HepG2 (cell line): Measurements from ENCODE around the gene SAMD4A.

Experiments
- CSRNP2 ChIP-seq: sonication (generic); formaldehyde crosslinking; conservative IDR thresholded peaks from 2 replicates; pipeline ENCODE4 v1.8.0; 2022; ENCODE audit warnings: low read depth, missing genetic modification reagents
- IKZF4 ChIP-seq: sonication (generic); formaldehyde crosslinking; IDR thresholded peaks from 2 replicates; pipeline ENCODE4 v1.5.1; 2020; ENCODE audit warnings: borderline replicate concordance, mild to moderate bottlenecking, low read depth, missing genetic modification reagents; ENCODE audit errors: not compliant biosample characterization
- KDM4B ChIP-seq: sonication (generic); formaldehyde crosslinking; IDR thresholded peaks from 2 replicates; pipeline ENCODE4 v1.4.0; 2020; ENCODE audit warnings: missing genetic modification reagents
- SMC3 ChIP-seq: IDR thresholded peaks from 2 replicates; pipeline ENCODE4 v1.6.1; 2011; ENCODE audit warnings: low read length, improper control_type of control experiment
- TBX2 ChIP-seq: sonication (generic); formaldehyde crosslinking; IDR thresholded peaks from 2 replicates; pipeline ENCODE4 v1.5.0; 2020; ENCODE audit warnings: missing genetic modification reagents, mild to moderate bottlenecking, borderline replicate concordance
- ZFX ChIP-seq: sonication (generic); formaldehyde crosslinking; IDR thresholded peaks from 2 replicates; pipeline ENCODE4 v1.4.0; 2020; ENCODE audit warnings: mild to moderate bottlenecking, low read depth, missing genetic modification reagents, moderate library complexity
- ZNF274 ChIP-seq: sonication (generic); formaldehyde crosslinking; IDR thresholded peaks from 2 replicates; pipeline ENCODE4 v1.5.1; 2020; ENCODE audit warnings: mild to moderate bottlenecking, missing genetic modification reagents
- ZZZ3 ChIP-seq: sonication (generic); formaldehyde crosslinking; IDR thresholded peaks from 2 replicates; pipeline ENCODE4 v1.4.0; 2020; ENCODE audit warnings: missing genetic modification reagents, mild to moderate bottlenecking, borderline replicate concordance

GRCh38 chr14:54772451-54772881 is 205.5 kb downstream of the SAMD4A start:
- TF ChIP-seq ZNF274 (CRISPR knock-in tag) = no peak
- TF ChIP-seq KDM4B = no peak
- no peak for TF ChIP-seq ZFX
- TF ChIP-seq SMC3 = no peak
- TF ChIP-seq TBX2 (CRISPR knock-in tag) = no peak
- TF ChIP-seq IKZF4 (CRISPR knock-in tag) = no peak
- no peak for TF ChIP-seq ZZZ3 (CRISPR knock-in tag)
- TF ChIP-seq CSRNP2 (CRISPR knock-in tag) = no peak
